GM18861 (cell line): ENCODE results near the gene PRDM16.

Experiments used
- ATAC-seq: cut with Tn5 transposase; IDR thresholded peaks from one replicate; pipeline ENCODE4 v1.9.1; 2021; ENCODE audit not compliant: unreplicated experiment

Gene PRDM16

DNA sequence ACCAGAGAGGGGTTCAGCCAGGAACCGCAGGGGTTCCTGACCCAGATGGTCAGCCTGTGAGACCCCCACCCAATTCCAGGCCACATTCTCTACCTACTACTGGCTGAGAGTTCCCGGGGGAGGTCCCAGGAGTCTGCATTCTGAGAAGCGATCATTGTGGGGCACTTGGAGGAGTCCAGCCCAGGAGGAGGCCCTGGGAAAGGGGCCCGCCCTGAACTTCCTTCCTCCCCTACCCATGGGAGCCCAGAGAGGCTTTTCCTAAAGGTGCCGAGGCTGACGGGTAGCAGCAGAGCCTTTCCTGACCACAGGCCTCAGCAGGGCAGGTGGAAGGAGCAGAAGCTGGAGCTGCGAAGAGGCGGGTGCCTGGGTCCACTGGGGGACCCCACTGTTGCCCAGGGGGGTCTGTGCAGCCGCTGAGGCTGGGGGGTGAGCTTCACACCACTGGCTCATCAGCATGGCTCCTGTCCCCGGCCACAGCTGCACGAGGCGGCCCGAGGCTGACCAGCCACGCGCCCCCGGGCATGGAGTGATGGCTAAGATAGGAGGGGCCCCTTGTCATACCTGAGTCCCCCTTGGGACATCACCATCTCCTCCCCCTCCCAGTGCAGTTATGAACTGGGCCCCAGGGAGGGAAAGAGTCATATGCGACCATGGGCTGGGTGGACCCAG lies 127.7 kb downstream of the PRDM16 start:
- ATAC-seq: no peak

DNA sequence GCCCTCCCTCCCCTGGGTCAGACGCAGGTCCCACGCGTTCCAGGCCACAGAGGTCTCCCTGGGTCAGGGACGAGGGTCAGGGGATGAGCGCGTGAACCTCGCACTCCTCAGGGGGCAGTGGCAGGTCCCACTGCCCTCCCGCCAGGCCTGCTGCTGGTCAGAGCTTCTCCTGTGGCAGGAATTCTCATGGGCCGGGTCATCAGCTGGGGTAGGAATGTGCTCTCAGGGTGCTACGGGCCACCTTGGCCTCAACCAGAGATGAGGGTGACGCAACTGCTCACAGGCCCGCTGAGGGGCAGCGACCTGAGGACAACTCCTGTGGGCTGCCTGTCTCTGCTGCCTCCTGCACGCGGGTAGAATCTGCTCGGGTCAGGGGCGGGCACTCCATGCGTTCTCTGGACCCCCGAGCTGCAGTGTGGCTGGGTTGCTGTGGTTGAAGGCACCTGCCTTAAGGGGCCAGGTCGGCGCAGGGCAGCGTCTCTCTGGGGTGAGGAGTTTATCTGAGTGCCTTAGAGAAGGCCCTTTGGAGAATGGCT lies 128.8 kb downstream of the PRDM16 start:
- no peak for ATAC-seq

DNA sequence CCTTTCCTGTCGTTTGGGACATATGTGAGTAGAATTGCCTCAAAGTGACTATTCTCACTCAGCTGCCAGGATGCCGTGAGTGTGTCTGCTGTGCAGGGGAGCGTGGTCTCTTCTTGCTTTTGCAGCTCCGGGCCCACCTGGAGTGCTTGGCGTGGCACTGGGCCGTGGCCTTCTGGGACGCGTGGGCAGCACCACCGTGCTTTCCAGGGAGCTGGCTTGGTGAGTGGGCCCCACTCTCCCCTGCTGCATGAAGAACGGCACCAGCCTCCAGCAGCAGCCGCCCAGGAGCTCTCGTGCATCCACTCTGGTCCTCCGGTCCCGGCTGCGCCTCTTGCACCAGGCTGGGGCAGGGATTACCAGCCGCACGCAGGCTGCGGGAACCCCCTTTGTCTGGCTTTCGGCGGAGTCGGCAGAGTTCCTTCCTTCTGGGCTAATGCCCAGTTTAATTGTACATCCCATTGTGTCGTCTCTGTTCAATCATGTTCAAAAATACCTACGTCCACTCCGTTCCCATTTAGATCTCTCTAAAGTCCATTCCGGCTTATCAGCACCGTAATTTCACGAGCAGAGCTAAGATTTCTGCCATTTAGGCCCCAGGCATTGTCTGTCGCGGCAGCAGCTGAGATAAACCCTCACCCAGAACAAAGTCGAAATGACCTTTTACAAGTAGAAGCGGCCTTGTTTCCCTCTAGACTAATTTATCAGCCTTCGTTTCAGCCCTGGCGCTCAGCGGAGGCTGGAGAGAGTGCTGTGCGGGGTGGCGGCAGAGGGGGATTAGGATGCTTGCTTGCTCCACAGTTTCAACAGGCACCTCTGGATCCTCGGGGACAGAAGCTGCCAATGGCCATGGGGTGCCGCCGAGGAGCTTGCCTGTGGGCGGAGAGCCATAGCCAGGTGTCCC lies 129.6 kb downstream of the PRDM16 start:
- no peak for ATAC-seq

DNA sequence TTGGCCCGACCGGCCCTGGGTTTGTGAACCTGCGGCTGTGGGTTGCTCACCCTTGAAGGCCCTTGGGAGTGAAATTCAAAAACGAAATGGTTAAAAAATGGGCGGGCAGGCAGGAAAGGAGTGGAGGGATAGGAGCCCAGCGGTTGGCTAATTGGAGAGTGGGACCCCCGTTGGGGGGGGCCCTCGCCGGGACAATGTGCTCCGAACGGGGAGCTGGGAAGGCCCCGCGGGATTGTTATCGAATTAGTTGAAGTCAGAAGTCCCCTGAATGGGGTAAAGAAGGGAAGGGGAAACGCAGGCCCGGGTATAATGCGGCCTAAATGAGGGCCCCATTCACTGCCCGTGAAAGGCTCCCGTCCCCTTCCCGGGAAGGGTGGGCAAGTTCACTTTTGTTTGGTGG lies 135.7 kb downstream of the PRDM16 start:
- ATAC-seq: no peak

DNA sequence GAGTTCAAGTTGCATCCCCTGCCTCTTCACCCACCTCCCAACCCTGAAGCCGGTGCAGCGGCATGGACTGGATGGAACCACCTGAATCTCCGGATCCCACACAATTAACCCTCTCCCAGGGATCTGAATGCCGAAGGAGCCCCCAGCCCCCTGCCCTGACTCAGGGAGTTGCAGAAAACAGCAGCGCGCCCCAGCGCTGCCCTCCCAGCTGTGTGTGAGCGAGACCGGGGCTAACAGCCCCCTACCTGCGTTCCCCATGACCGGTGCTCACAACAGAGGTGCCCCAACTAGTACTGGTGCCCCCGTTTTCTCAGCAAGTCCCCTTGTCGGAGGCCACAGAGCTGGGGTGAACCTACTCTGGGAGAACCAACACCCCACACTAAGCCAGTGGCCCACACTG lies 136.8 kb downstream of the PRDM16 start:
- ATAC-seq: no peak

DNA sequence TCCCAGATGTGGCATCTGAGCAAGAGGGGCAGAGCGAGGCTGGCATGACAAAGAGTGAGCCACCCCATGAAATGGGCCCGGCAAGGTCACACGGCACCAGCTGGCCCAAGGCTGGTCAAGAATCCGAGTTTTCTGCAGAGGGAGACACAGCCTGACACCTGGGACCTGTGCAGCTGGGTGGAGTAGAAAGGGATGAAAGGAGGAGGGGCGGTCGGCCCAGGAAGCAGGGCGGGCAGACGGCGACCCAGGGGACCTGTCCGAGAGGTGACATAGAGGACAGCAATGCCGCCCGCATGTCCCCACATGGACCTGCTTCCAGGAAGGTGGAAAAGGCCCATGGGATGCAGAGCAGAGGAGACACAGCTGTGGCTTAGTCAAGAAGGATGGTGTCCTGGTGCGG lies 137.7 kb downstream of the PRDM16 start:
- ATAC-seq: no peak

DNA sequence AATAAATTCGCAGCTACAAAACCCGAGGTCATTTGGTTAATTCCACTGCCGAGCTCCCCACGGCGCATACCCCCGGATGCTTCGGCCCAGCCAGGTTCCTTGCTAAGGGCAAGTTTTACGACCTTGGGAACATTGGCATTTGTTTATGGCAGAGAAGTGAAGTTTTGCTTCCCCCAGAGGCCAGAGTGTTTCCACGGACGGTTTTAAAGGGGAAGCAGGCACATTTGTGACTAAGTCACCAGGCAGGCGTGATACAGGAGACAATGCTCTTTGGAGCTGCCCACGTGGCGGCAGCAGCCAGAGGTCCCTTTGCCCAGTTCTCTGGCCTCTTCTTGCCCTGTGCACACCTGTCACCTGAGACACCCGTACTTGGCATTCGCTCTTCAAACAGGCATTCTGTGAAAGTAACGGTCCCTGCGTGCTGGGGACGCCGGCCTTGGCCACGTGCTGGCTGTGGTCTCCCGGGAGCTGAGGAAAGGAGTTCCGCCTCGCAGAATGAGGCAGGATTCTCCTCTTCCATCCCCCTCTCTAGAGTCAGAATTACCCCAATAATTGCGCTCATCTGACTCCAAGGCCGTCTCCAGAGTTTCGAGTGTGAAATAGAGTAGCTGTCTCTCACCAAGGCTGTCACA lies 138.3 kb downstream of the PRDM16 start:
- ATAC-seq: no peak

DNA sequence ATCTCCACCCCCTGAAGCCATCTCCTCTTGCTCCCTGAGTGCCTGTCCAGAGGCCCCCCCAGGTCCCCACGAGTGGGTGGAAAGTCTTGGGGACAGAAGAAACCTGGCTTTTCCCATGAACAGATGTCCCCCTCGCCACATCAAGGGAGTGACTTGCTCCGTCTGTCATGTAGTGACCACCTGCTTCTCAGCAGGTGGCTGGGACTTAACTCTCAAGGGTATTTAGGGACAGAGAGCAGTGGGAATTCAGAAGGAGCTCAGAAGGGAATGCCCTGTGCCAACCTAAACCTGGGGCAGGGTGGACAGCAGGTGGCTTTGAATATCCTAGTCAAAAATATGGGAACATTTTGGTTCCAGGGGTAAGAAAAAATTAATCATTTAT lies 139.8 kb downstream of the PRDM16 start:
- ATAC-seq: no peak

DNA sequence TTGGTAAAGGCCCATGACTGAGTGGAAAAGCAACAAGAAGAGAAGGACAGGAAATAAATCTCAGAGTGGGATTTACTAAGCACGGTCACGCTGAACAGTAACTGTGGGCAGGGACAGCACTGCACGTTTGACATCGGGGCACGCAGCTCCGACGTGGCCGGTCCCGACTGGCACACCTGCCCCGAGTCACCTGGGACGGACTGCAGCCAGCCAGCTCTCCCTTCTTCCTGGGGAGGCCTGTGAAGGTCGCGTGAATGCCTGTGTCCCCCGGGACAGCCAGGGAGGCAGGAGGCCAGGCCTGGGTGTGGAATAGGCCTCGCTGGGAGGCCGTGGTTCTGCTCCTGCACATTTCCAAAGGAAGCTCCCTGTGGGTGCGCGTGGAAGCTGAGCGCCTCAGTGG lies 140.2 kb downstream of the PRDM16 start:
- ATAC-seq: no peak

DNA sequence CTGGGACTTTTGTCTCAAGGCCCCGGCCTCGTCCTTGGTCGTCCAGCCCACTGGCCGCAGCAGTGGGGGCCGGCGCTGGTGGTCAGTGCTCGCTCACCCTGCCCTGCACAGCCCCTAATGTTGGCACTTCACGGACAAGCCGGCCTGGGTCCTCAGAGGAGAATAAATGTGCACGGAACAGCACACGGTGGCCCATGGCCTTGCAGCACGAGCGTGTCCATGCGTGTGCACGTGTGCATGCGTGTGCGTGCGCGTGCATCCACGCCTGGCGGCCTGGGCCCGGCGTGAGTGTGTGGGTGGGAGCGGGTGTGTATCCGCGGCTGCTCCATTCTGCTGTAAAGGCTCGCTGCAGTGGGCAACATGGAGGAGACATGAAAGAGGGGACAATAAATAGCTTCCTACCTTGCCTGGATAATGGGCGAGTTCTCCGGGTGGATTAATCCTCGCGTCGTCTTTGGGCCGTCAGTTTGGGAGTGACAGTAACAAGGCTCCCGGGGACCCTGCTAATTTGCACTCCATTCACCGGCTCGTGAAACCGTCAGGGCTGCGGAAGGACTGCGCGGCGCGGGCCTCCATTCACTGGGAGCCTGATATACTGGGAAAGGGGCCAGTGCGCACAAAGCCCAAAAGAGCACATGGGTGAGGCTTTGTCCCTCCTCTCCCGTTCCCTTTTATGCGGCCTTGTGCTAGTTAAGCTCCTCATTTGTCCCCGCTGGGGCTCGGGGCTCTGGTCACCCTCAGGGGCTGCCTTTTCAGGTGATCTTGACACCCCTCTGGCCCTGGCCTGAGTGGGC lies 142.8 kb downstream of the PRDM16 start:
- ATAC-seq: no peak

DNA sequence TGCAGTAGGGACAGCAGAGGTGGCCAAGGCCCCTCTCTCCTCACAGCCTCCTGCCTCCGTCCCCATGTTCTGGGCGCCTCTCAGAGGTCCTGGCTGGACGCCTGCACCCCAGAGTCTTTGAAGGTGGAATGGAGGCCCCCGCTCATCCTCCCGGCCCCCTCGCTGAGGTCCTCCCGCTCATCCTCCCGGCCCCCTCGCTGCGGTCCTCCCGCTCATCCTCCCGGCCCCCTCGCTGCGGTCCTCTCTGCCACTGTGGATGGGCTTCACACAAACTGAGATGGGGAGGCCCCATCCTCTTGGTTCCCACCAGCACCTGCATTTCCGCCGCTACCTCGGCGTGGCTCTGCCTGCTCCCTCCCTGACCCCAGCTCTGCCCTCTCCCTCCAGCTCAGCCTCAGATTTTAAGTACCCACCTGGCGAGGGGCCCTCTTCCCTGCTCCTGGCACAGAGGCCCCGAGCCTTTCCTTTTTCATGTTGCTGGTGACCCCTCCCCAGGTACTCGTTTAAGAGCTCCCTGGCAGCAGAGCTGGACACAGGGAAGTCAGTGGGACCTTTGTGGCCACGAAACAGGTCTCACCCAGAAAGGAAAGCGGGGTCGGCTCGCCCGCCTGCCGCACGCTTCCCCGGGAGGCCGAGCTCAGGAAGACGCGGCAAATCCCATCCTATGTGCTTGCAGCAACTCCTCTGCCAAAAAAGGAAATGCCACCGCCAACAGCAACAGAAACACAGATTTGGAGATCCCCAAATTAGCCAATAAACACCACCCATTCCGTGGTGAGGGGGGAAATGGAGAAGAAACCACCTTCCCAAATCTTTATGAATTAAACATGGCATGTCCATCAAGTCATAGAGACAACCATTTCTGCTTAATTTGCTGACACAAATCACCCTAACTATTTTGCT lies 143.7 kb downstream of the PRDM16 start:
- no peak for ATAC-seq

DNA sequence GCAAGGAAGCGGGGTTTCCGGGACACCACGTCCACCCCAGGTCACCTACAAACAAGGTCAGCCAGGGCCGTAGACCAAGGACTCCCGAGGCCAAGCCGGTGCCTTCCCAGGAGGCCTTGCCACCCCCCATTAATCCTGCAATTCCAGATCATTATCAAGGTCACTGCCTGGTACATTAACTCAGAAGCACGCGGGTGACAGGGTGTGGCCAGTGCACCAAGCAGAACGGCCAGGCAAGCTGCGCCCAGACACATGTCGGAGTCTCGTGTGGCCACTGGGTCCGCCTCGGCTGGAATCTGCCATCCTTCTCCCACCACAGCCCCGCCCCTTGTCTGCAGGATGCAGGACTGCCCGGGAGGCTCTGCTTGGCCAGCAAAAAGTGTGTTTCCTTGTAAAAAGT lies 144.7 kb downstream of the PRDM16 start:
- no peak for ATAC-seq

DNA sequence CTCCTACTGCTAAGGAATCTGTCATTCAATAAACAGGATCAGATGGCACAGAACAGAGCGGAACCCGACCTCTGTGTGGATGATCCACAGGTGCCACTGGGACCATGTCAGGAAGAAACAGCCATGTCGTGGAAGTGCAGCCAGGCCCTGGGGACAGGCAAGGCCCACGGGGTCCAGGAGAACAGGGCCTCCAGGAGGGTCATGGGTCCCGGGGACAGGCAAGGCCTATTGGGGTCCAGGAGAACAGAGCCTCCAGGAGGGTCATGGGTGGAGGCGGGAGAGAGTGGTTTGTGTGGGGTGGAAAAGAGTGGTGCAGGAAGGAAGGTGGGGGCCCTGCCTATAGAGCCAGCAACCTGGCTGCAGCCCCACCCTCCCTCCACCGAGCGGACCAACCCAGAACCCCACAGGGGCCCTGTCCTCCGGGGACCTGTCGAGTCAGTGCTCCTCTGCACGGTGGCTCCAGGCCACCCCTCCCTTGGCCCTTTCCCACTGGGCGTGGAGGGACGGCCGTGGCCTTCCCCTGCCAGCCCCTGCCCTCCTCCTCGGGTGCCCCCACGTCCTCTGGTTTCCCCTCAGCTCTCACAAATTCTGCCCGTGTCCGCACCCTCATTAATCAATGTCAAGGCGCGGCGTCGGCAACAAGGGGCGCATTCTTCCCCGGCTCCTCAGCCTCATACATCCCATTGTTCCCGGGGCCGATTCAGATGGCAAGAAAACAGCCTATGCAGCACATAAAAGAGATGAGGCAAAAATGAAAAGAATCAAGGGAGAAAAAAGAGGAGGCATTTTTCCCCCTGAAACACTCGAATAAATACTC lies 146.4 kb downstream of the PRDM16 start:
- ATAC-seq: no peak

DNA sequence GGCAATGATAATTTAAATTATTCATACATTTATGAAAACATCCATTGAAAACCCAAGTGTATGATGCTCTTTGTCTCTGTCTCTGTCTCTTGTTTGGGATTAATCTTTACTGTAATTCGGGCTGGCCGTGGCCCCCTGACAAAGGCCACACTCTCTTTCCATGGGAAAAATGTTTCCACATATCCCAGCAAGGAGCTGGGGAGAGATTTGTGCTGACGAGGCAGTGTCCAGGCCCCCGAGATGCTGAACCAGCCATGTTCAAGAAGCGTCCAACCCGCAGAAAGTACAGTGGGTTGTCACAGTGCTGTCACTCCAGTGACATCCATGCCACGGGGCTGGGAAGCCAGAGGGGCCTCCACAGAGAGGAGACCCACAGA lies 147.0 kb downstream of the PRDM16 start:
- ATAC-seq: no peak

DNA sequence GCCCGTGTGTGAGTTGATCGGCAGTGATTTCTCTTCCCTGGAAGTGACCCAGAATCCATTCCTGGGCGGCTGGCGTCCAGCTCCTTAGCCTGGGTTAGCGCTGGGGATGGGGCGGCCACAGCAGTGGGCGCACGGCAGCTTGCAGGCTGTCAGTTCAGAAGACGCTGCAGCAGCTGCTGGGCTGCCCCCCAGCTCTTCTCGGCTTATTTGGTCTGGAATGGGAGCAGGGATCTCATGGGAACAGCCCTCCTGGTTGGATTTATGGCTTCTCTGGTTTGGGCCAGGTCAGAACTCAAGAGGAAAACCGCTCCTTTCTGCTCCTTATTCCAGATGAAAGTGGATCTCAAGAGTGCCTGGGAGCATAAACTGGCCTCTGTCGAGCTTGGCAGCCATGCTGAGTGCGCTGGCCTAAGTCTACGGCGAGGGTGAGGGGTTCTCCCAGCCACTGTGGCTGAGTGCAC lies 148.2 kb downstream of the PRDM16 start:
- no peak for ATAC-seq

DNA sequence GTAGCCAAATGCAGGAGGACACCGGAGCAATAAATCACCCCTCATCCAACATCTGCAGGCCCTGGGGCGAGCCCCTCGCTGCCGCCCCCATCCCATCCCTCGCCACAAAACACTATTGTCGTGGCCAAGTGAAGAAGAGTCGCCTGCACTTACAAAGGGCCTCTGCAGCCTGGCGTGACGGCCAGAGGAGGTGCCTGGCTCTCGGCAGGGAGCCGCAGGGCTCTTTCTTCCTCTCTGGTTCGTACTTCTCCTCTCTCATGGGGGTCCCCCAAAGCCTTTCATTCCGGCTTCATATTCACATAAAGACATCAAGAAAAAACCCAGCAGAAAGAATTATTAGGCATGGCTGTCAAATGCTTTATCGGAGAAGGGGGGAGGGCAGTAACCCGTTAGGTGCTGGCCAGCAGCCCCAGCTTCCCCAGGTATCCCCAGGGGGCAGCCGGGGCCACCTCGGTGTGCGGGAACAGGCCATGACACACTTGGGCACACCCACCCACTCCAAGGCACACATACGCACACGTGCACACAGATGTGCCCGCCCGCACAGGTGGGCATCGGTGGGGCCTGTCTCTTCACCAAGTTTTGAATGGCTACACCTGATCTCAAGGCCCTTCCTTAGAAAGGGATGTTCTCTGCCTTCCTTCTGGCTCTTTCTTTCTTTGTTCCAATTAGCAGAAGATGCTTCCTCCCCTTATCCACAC lies 149.1 kb downstream of the PRDM16 start:
- no peak for ATAC-seq

DNA sequence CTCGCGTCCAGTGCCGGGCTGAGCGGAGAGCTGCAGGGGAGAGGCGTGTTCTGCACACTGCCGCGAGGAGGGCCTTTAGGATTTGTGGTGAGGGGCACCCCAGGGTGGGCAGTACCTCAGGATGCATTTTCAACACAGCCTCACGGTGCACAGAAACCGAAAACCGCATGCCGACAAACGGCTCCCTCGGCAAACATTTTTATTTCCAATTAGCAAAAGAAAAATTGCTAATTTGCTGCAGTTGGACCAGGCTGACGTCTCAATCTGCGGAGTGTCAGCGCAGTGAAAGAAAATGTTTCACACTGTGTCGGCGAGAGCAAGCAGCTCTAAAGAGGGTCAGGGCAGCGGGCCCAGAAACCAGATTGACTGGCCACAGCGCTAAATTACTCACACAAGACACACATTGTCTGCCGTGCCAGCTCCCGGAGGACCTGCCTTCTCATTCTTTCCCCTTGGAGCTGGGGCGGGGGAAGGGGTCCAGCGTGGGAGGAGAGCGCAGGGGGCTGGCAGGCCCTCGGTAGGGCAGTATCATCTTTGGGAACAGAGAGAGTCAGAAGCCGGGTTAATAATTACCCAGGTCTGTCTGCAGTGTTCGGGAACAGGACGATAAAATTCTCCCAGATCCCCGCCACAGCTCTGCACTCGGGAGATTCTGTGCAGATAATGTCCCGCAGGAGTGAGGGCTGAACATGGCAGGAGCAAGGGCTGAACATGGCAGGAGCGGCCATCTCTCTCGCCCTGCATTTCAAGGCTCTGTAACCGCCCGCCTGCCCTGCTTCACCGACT lies 150.2 kb downstream of the PRDM16 start:
- ATAC-seq: no peak
